ENCODE results near the gene RAB32.

RAB32 gene

GRCh38 chr6:146582857-146583256 lies 39.2 kb downstream of the RAB32 start:
- DNase-seq (ENCODE audit: low read depth in 3 of 3, low spot score in 1 of 3) = no peak

- DNase-seq (ENCODE audit: low read depth in 3 of 3, low spot score in 1 of 3) = no peak
Observed at GRCh38 chr6:146583966-146584365, 40.3 kb downstream of the RAB32 start.

- no peak for DNase-seq (ENCODE audit: low read depth in 3 of 3, low spot score in 1 of 3)
Observed at GRCh38 chr6:146587459-146587858, 43.8 kb downstream of the RAB32 start.

- no peak for DNase-seq (ENCODE audit: low read depth in 3 of 3, low spot score in 1 of 3)
Observed at GRCh38 chr6:146590492-146590891, 46.9 kb downstream of the RAB32 start.

GRCh38 chr6:146592451-146592850 lies 48.8 kb downstream of the RAB32 start:
- no peak for DNase-seq (ENCODE audit: low read depth in 3 of 3, low spot score in 1 of 3)

GRCh38 chr6:146593986-146594385 lies 50.4 kb downstream of the RAB32 start:
- DNase-seq (ENCODE audit: low read depth in 3 of 3, low spot score in 1 of 3) = no peak

GRCh38 chr6:146594495-146594894 lies 50.9 kb downstream of the RAB32 start:
- DNase-seq (ENCODE audit: low read depth in 3 of 3, low spot score in 1 of 3) = no peak

GRCh38 chr6:146595972-146596731 lies 52.5 kb downstream of the RAB32 start:
- no peak for DNase-seq (ENCODE audit: low read depth in 3 of 3, low spot score in 1 of 3)

- DNase-seq (ENCODE audit: low read depth in 3 of 3, low spot score in 1 of 3) = no peak
Observed at GRCh38 chr6:146598772-146599405, 55.3 kb downstream of the RAB32 start, which contains the start of gene ADGB. TSS of gene ADGB (plus strand) at chr6:146598972. CDS start at chr6:146599041, 69 bp downstream.

GRCh38 chr6:146601352-146601751 lies 57.7 kb downstream of the RAB32 start:
- DNase-seq (ENCODE audit: low read depth in 3 of 3, low spot score in 1 of 3) = no peak

GRCh38 chr6:146602526-146602925 lies 58.9 kb downstream of the RAB32 start:
- no peak for DNase-seq (ENCODE audit: low read depth in 3 of 3, low spot score in 1 of 3)

Data from stimulated activated CD4-positive, alpha-beta T cell treated with anti-CD3 and anti-CD28 coated beads, TNF-alpha, amount 100 ng/mL, for 1 hour (primary cell).